Ishikawa (cell line): Measurements from ENCODE around the gene ANKRD62.

Experiments used
- CEBPB ChIP-seq: IDR thresholded peaks from 2 replicates; pipeline ENCODE4 v1.6.1; 2012
- CREB1 ChIP-seq: IDR thresholded peaks from 2 replicates; pipeline ENCODE4 v1.6.1; 2012; ENCODE audit warnings: low read depth
- EGR1 ChIP-seq: IDR thresholded peaks from 2 replicates; pipeline ENCODE4 v1.6.1; 2012
- EP300 ChIP-seq: IDR thresholded peaks from 2 replicates; pipeline ENCODE4 v1.6.1; 2012; ENCODE audit warnings: borderline replicate concordance
- FOXM1 ChIP-seq: IDR thresholded peaks from 2 replicates; pipeline ENCODE4 v1.6.1; 2012; ENCODE audit warnings: low read depth, borderline replicate concordance
- NFIC ChIP-seq: IDR thresholded peaks from 2 replicates; pipeline ENCODE4 v1.6.1; 2012
- RAD21 ChIP-seq: IDR thresholded peaks from 2 replicates; pipeline ENCODE4 v1.6.1; 2012; ENCODE audit warnings: low read depth
- TAF1 ChIP-seq: IDR thresholded peaks from 2 replicates; pipeline ENCODE4 v1.6.1; 2012; ENCODE audit warnings: low read depth, mild to moderate bottlenecking
- TCF12 ChIP-seq: IDR thresholded peaks from 2 replicates; pipeline ENCODE4 v1.6.1; 2012; ENCODE audit warnings: low read depth
- TEAD4 ChIP-seq: IDR thresholded peaks from 2 replicates; pipeline ENCODE4 v1.6.1; 2012
- YY1 ChIP-seq: IDR thresholded peaks from 2 replicates; pipeline ENCODE4 v1.6.1; 2012; ENCODE audit warnings: low read depth
- ZBTB7A ChIP-seq: IDR thresholded peaks from 2 replicates; pipeline ENCODE4 v1.6.1; 2012; ENCODE audit warnings: low read depth
- TF ChIP-seq, protein P1 (sequence below): IDR thresholded peaks from 2 replicates; pipeline ENCODE4 v1.6.1; 2012
- TF ChIP-seq, protein P2 (sequence below): IDR thresholded peaks from 2 replicates; pipeline ENCODE4 v1.6.1; 2012
- TF ChIP-seq, protein P3 (sequence below): IDR thresholded peaks from 2 replicates; pipeline ENCODE4 v1.6.1; 2012; ENCODE audit warnings: low read depth, mild to moderate bottlenecking

ANKRD62 gene

DNA sequence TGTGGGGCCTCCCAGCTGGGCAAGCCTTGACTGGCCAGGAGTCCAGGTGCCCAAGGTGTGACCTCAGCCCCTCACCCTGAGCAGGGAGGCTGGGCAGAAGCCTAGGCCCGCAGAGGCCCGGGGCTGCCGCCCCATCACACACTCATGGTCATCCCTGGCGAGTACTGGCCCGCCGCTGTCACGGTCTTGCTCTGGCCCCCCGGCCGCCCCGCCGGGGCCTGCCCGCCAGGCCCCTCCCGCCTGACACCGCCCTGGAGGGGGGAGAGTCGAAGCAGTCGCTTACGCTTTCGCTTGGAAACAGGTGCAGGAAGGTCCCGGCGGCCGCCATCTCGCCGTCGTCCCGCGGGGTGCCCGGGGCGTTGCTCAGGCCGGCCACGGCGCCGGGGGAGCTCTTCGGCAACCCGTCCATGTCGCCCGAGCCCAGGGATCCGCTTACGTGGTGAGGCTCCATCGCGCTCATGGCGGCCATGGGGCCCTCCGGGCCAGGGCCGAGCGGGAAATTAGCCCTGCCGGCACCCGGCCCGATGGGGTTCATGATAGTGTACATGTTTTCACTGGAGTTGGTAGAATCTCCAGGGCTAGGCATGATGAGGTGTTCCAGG is 26.6 kb upstream of the ANKRD62 start:
- TF ChIP-seq, protein P1, sequence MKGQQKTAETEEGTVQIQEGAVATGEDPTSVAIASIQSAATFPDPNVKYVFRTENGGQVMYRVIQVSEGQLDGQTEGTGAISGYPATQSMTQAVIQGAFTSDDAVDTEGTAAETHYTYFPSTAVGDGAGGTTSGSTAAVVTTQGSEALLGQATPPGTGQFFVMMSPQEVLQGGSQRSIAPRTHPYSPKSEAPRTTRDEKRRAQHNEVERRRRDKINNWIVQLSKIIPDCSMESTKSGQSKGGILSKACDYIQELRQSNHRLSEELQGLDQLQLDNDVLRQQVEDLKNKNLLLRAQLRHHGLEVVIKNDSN: no peak
- TF ChIP-seq, protein P2, sequence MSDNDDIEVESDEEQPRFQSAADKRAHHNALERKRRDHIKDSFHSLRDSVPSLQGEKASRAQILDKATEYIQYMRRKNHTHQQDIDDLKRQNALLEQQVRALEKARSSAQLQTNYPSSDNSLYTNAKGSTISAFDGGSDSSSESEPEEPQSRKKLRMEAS: no peak
- TF ChIP-seq CEBPB (no peak), FOXM1 (no peak), NFIC (no peak), CREB1 (no peak), EP300 (no peak), RAD21 (no peak), EGR1 (no peak), TEAD4 (no peak), ZBTB7A (no peak), TCF12 (no peak)
- TF ChIP-seq, protein P3, sequence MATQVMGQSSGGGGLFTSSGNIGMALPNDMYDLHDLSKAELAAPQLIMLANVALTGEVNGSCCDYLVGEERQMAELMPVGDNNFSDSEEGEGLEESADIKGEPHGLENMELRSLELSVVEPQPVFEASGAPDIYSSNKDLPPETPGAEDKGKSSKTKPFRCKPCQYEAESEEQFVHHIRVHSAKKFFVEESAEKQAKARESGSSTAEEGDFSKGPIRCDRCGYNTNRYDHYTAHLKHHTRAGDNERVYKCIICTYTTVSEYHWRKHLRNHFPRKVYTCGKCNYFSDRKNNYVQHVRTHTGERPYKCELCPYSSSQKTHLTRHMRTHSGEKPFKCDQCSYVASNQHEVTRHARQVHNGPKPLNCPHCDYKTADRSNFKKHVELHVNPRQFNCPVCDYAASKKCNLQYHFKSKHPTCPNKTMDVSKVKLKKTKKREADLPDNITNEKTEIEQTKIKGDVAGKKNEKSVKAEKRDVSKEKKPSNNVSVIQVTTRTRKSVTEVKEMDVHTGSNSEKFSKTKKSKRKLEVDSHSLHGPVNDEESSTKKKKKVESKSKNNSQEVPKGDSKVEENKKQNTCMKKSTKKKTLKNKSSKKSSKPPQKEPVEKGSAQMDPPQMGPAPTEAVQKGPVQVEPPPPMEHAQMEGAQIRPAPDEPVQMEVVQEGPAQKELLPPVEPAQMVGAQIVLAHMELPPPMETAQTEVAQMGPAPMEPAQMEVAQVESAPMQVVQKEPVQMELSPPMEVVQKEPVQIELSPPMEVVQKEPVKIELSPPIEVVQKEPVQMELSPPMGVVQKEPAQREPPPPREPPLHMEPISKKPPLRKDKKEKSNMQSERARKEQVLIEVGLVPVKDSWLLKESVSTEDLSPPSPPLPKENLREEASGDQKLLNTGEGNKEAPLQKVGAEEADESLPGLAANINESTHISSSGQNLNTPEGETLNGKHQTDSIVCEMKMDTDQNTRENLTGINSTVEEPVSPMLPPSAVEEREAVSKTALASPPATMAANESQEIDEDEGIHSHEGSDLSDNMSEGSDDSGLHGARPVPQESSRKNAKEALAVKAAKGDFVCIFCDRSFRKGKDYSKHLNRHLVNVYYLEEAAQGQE: no peak

DNA sequence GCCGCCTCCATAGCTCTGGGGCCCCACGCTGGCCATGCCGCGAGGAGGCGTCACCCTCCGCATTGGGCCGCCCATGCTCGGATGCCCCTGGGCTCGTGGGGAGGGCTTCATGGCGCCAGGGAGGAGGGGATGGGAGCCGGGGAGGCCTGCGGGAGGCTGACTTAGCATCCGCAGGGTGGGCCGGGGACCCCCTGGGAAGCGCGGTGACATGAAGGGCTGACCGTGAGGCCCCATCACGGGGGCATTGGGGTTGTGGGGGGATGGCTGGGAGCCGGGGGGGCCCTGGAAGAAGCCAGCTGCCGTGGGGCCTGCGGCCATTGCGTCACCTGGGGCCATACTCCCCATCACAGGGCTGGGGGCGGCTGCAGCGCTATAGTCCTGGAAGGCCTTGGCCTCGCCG is 26.0 kb upstream of the ANKRD62 start:
- TF ChIP-seq YY1: no peak
- TF ChIP-seq TEAD4: no peak
- no peak for TF ChIP-seq RAD21
- TF ChIP-seq, protein P3: no peak

DNA sequence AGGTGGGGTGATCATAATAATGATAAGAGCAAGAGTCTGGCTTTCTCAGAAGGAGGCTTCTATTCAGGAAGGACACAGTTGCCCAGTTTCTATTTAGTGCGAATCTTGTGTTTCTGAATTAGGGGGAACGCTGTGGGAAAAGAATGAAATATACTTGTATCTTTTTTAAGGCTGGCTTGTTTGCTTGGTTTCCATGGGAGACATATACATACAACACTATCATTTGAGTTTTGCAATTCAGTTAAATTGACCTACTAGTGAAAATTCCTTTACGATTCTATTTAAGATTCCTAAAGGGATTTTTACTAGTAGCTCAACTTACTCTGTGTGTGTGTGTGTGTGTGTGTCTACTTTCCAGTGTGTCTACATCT is 24.7 kb upstream of the ANKRD62 start:
- TF ChIP-seq YY1: no peak
- no peak for TF ChIP-seq FOXM1
- TF ChIP-seq TAF1: no peak
- no peak for TF ChIP-seq EP300
- TF ChIP-seq, protein P2: no peak
- no peak for TF ChIP-seq ZBTB7A
- TF ChIP-seq, protein P3: no peak
- no peak for TF ChIP-seq RAD21
- TF ChIP-seq, protein P1: no peak

DNA sequence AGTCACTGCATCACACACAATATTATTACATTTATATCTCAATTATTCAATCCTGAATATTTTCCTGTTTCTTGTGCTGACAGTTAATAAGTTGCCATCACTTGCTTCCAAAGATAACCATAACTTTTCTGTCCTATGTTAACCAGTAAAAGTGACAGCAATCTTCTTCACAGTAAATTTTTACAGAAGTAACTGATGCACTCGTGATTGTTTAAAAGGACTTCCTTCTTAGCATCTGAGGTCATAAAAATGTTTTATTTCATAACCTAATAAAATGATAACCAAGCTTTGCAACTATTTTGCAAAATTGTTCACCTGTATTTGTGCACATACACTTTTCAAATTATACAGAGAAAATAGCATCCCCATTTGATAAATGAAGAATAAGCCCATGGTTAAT is 20.6 kb upstream of the ANKRD62 start:
- TF ChIP-seq TEAD4 (no peak), EGR1 (no peak), CEBPB (no peak), CREB1 (no peak), RAD21 (no peak), ZBTB7A (no peak), TAF1 (no peak), FOXM1 (no peak), EP300 (no peak), TCF12 (no peak), NFIC (no peak)
- TF ChIP-seq, protein P3: no peak
- TF ChIP-seq, protein P2: no peak
- TF ChIP-seq, protein P1: no peak
